ENCODE data around the gene BEND2.

BEND2 gene

GRCh38 chrX:18136816-18137215 lies 83.9 kb downstream of the BEND2 start:
- DNase-seq, result no peak

- DNase-seq, result no peak
Measured at GRCh38 chrX:18133605-18134004, 87.1 kb downstream of the BEND2 start.

GRCh38 chrX:18129690-18130089 lies 91.0 kb downstream of the BEND2 start:
- no peak for DNase-seq

- DNase-seq, result no peak
Measured at GRCh38 chrX:18126971-18127370, 93.7 kb downstream of the BEND2 start.

- peak in 2 of 3 experiments; percentile 64 to 77 for DNase-seq
Measured at GRCh38 chrX:18119856-18120255, 100.8 kb downstream of the BEND2 start.
